GM19372 (cell line): ENCODE measurements around the gene UVRAG.

Experiments used
- ATAC-seq: cut with Tn5 transposase; IDR thresholded peaks from one replicate; pipeline ENCODE4 v1.9.1; 2021; ENCODE audit warnings: mild to moderate bottlenecking, low read depth, moderate library complexity; ENCODE audit not compliant: unreplicated experiment

Gene UVRAG

DNA sequence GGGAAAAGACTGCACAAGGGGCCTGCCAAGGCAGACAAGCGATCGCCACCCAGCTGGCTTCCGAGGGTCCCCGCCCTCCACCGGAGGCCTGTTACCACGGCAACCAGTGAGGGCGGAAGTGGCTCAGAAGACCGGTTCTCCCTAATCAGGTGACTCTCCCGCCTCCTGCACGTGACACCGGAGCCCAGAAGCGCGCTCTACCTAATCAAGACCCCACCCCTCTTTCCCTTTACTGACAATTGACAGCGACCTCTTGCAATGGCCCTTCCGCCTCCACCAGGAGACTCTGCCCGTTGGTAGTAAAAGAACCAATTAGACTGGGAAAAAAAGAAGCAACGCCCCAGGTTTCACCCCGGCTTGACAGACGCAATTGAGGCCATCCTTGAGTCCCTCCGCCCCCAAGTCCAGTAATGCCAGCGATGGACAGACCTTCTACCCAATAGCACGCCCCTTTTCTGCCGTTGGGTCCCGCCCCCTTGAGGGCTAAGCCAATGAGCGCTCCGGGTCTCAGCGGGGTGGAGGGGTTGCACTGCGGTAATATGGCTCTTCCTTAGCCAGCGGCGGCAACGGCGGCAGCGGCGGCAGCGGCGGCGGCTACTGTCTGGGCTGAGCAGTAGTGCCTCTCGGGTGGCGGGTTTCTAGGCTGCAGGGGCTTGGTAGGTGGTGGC is at the start of gene UVRAG:
Gene UVRAG, plus strand, starts transcription at position 534 of the 668 bp plus-strand sequence. CDS start 198 bp downstream, outside the sequence.
- ATAC-seq: peak; percentile 77

DNA sequence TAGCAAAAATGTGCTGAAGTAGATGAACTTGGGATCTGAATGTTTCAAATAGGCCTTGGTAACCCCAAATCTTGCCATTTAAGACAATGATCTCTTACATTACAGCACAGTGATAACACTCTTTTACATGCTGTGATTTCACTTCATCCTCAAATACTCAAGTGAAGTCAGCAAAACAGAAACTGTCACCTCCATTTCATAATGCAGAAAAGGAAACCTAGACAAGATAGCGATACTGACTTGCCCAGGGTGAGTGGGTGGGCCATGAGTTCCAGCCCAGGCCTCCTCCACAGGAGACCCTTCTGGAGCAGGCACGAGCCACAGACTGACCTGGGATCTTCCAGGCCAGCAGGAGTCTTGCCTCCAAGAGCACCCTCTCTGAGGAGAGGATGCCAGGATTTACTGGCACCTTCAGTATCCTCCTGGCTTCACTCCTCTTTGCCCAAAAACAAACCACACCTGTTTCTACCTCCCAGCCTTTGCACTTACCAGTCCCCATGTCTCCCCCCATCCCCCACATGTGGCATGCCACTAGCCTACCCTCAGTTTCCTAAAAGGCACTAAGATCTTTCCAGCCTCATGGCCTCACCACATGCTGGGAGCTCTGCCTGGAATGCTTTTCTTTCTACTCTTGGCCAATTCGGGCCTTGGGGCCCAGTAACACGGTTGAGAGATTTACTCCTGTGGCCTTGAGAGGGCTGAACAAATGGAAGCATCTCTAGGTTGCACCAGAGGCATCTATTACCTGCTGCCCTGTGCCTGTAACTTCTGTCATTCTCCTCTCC is 48.4 kb upstream of the UVRAG start:
- no peak for ATAC-seq

DNA sequence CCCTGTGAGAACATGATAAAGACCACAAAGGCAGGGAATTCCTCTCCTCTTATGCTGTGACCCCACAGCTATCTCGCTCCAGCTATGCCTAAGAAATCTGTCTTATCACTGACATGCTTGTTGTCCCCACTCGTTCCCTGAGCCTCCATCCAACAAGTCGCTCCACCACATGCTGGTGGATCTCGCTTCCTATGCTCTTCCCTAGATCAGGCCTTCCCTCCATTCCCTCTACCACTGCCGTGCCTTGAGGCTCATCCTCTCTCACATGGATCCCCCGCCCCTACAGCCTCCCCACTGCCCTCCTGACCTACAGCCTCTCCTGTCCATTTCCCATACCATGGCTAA is 47.8 kb upstream of the UVRAG start:
- no peak for ATAC-seq

DNA sequence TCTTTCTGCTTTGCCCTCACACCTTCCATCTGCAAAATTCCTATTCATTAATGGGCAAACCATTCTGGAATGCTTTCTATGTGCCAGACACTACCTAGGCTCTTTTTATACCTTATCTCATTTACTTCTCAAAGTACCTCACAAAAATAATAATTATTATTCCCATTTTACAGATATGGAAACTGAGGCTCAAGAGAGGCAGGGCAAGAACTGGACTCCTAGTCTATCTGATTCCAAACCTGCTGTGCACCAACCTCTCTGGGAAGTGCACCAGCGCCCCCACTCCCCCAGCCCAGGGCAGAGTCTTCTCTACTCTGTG is 47.3 kb upstream of the UVRAG start:
- ATAC-seq: no peak

DNA sequence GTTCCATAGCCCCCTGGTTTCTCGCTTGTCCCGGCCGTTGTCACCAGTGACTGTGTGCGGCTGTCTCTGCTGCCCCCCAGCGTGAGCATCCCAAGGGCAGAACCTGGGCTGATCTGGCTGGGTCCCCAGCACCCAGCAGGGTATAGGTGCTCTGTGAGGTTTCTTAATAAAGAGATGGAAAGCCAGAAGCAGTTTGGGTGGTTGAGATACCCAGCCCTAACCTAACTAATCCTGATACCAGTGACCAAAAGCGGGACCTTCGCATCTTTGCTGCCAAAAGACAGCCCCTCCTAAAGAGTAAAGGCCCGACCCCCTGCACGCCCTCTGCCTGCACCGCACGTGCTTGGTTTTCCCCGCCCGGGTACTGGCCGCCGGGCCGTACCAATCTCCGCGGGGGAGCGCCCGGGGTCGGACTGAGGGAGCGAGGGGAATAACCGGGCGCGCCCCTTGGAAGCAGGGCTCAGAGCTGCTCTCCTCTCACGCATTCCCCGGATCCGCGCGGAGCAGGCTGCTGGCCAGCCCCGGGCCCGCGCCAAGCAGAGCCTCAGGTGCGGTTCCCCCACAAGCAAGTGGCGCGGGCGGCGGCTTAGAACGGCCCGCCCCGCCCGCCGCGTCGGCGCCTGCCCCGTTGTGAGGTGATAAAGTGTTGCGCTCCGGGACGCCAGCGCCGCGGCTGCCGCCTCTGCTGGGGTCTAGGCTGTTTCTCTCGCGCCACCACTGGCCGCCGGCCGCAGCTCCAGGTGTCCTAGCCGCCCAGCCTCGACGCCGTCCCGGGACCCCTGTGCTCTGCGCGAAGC is 46.7 kb upstream of the UVRAG start, which contains the start of gene DGAT2:
Gene DGAT2, plus strand, starts transcription at position 667 of the 797 bp plus-strand sequence. CDS start 214 bp downstream, outside the sequence.
- ATAC-seq: peak; percentile 73

DNA sequence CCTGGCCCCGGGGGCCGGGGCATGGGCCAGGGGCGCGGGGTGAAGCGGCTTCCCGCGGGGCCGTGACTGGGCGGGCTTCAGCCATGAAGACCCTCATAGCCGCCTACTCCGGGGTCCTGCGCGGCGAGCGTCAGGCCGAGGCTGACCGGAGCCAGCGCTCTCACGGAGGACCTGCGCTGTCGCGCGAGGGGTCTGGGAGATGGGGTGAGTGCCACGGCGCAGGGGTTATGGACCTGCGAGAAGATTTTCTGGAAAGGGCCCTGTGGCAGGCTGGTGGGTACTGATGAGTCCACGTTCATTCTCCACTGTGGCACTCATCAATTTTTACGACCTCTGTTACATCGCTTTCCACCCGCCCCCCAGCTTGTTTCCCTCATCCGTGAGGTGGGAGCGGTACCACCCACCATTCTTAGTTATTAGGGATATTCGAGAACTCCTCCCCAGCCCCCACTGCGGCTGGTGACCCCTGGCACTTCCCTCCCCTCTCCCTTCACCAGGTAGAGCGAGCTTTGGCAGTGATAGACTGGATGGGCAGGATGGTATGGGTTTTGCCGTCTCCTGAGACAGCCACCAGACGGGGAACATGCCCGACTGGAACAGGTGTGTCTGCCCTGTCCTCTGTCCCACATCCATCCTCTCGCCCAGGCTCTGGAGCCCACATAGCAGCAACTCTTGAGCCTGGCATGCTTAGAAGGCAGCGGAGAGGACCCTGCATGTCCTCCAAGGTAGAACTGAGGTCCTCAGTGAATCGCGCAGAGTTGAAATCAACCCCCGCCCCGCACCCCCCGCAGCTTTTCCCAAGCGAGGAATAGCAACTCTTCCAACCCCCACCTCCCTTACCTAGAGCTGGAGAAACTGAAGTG is 45.9 kb upstream of the UVRAG start:
- ATAC-seq: peak; percentile 12

DNA sequence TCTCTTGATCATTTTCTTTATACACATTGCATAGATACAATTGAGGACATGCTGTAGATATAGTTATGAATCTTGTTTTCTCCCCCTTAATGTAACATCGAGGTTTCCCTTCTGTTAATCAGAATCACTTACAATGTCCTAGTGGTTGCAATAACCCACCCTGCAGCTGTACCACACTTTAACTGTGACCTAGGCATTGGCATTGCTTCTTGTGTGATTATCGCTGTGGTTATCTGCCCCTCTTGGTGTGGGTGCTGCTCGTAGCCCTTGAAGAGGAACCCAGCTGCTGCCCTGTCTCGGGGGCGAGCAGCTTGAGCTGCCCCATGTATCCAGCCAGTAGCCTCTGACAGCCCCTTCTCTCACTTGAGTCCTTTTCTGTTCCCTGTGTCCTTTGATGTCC is 44.9 kb upstream of the UVRAG start:
- ATAC-seq: no peak

DNA sequence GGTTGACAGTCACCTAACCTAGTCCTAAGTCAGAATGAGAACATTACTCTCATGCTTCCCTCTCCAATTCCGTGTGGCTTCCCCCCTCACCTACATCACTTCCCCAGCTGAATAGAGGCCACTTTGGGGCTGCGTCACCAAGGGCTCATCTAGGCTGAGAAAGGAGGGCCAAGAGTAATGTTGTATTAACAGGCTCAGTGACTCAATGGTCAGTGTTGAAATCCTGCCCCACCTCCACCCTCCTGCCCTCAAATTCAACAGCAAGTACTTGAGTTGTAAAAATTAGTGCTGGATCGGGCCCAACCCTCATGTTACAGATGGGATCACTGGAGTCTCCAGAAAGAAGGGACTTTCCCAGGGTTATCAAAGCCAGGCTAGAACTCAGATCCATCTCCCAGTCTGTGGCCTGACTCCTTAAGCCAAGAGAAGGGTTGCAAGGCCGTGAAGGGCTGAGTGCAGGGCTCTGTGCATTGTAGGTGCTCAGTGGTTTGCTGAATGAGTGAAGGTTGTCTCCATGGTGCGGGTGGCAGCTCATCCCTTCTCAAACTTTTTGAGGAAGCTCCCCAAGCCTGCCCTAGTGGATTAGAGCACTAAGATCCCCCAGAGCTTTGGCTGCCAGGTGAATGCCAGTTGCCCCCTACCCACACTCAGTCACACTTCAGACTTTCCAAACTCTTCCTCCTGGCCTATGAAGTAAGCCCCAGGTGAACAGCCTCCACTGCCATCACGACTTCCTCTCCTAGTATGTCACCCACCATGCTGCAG is 43.2 kb upstream of the UVRAG start:
- no peak for ATAC-seq

DNA sequence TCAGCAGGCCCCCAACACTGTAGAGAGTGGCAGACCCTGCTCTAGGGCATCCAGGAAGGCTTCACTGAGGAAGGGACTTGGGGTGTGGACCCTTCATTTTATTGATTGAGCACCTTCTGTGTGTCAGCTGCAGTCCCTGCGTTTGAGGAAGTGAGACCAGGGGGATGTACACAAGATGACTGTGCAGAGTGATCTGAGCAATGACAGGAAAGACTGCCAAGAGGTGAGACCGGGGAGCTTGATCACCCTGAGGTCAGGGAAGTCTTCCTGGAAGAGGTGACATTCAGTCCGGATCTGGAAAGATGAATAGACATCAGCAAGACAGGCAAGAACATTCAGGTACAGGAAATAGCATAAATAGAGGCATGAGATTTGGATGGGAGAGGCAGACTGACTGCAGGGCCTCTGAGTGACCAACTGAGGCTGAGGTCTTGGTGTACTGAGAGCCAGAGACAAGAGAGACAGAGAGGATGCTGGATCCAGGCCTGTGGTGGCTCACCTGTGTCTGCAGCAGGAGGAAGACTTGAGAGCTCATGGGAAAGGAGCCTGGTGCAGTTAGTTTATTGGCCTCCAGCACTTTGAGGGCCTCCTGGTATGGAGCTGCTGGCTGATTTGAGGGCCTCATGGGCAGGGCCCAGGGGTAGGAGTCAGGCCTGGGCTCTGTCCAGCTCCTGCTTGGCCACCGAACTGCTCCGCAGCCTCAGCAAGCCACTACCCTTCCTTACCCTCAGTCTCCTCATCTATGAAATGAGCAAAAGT is 41.2 kb upstream of the UVRAG start:
- peak; percentile 83 for ATAC-seq

DNA sequence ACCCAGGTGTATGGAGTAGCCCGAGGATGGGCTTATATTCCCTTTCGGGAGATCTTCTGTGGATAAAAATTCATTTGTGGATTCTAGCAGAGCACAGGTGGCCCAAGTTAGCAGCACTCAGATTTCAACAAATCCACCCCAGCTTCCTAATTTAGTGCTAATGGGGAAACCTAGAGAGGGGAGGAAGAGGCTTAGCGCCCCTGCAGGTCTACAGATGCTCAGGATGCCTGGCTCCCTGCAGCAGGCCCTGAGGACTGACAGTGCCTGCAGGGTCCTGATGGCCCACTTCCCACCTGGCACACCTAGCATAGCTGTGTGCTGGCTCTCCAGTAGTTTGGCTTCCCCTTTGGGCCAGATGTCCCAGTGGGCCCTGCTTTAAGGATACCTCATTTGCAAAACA is 40.0 kb upstream of the UVRAG start:
- no peak for ATAC-seq

DNA sequence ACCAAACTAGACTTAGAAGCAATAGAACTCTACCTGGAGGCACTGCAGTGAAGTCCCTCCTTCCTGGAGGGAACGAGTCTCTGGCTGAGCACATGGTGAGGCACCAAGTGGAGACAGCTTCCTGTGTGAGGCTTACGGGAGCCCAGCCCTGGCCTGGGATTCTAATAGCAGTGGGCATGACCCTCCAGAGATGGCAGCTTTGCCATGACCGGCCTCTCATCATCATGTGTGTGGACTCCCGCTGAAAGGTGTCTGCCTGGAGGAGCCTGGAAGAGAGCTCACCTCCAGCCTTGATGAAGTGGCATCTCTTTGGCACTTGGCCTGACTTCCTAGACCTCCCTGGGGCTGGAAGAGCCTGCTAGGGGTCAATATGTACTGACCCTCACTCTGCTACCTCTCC is 38.5 kb upstream of the UVRAG start:
- ATAC-seq: no peak

DNA sequence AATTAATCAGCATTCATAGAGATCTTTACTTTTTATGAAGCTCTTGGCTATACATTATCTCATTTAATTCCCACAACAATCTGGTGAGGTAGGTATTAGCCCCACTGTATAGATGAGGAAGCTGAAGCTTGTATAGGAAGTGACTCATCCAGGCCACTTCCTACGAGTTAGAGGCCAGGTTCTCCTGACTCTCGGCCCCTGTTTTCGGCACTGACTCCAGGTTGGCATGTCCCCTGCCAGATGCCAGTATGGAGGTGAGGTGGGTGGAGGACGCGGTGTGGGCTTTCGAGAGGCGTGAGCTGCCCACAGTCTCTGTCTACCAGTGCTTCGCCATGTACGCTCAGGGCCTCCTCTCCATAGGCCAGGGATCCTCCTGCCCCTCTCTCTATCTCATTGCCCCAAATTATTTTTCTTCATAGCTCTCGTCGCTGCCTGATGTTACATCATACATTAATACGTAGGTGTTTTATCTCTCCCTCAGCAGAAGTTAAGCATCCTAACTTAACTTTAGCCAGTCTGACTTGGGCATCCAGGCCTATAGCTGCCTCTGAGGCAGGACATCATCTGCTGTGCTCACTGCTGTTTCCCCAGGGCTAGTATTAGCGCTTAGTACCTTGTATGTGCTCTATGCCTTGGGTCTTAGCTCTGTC is 37.4 kb upstream of the UVRAG start:
- no peak for ATAC-seq

DNA sequence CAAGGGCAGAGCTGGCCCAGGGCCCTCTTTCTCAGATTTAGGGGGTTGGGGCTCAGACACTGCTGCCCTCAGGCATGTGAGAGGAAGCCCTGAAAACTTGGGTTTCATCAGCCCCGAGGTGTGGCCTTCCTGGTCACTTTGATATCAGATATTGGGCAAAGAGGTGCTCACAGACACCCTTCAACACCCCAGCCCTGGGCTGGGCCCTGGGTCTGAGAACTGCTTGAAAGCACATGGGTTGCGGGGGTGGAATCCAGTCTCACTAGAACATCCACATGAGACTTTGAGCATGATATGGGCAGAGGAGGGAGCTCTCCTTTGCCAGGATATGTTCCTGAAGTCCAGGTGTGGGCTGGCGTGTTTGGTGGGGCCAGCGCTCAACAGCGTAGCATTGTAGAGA is 36.0 kb upstream of the UVRAG start:
- ATAC-seq: no peak

DNA sequence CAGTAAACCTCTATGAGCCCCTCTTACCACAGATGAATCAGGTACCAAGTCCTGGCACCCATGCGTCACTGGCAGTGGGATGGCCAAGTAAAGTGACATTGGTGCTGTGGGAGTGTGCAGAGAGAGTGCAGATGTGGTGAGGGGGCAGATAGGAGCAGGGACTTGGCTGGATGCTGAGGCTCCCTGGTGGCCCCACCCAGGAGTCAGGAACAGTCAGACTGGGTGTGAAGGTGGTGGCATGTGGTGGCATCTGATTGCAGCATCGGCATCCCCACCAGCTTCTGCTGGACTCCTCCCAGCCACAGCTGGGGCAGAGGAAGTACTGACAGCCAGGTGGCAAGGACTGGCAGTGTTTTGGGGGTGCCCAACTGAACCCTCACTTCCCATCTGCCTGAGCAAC is 35.0 kb upstream of the UVRAG start:
- ATAC-seq: no peak

DNA sequence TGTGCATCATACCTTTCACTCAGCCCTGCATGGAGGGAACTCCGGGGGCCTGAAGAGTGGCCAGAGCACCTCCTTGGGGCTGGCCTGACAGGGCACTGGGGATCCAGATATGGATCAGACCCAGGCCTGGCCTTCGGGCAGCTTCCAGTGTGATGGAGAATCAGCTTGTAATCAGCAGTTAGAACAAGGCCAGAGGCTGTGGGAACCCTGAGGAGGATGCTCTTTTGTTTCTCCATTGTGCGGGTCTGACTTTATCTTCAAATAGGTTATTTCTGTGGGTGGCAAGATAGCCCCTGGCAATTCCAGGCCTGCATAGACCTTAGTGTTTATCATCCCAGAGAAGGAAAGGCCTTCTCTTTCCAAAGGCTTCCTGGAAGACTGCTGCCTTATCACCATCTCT is 34.1 kb upstream of the UVRAG start:
- ATAC-seq: no peak

DNA sequence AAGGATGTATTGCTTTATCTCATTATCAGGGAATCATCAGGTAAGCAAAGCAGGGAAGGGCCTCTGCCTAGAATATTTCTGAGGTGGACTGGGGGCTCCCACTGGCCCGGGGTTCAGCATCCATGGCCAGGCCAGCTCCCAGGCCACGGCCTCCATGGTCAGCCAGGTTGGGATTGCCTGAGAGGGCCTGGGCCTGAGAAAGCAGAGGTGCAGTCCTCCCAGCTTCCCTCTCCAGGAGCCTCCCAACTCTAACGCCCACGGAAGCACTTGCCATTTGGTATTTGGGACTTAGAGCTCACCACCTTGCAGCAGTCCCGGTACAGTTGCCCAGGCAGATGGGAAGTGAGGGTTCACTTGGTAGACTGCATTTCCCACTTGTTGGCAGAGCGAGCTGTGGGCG is 33.7 kb upstream of the UVRAG start:
- no peak for ATAC-seq

DNA sequence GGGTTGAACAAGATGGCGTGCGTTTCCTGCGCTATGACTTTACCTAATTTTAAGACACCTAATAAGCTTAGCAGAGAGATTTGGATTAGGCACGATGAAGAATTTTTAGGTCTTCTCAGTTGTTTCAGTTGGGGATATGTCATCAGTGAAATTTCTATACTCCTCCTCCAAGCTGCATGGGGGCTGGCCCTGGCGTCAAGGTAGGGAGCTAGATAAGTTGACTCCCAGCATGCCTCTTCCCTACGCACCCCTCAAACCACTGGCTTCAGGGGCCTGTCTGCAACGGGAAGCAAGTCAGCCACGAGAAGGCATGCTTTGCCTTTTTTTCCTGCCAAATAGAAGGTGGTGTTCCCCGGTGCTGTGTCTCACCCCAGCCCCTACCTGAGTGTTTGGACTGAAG is 33.2 kb upstream of the UVRAG start:
- ATAC-seq: no peak

DNA sequence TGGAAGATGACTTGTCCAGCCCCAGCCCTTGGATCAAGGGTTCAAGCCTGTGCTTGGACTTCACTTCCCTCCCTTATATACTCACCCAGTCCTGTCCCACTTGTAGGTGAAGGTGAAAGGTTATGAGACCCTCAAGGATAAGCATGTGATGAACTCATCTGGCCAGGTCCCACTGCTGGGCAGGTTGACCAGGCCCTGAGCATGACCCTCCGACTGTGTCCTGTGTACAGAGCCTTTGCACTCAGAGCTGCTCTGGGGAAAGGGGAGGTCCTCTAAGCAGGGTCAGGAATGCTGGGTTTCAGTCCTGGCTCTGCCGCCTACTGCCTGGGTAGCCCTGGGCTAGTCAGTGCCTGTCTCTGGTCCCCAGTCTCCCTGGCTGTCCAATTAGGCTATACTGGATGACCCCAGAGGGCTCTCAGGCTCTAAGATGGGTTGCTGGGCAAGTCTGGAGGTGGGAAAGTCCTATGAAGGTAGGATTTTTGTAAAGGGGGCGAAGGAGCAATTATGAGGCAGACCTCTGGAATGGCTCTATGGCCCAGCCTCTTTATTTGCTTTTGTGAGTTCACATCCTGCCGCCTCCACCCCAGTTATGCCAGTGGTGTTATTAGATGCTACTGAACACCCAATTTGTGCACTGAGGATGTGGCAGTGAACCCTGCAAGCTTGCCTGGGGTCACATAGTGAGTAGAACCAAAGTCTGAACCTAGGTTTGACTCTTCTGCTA is 32.3 kb upstream of the UVRAG start:
- no peak for ATAC-seq
